Nephron progenitor cell (in vitro differentiated cells): ENCODE measurements around the gene FAM114A1.

ENCODE experiments used
- DNase-seq: peaks from one replicate; pipeline ENCODE4 v3.0.0; 2021
- H3K27ac Mint-ChIP-seq: 2 replicates; pipeline ENCODE4 v1.8.0; 2021; ENCODE audit warnings: mild to moderate bottlenecking, moderate library complexity, mixed read lengths
- H3K27me3 Mint-ChIP-seq: 2 replicates; pipeline ENCODE4 v1.8.0; 2021; ENCODE audit warnings: mild to moderate bottlenecking, low read depth, mixed read lengths; ENCODE audit not compliant: poor library complexity
- H3K36me3 Mint-ChIP-seq: 2 replicates; pipeline ENCODE4 v1.8.0; 2021; ENCODE audit warnings: low read depth, mixed read lengths
- H3K4me1 Mint-ChIP-seq: 2 replicates; pipeline ENCODE4 v1.8.0; 2021; ENCODE audit warnings: mixed read lengths
- H3K4me3 Mint-ChIP-seq: 2 replicates; pipeline ENCODE4 v1.8.0; 2021; ENCODE audit warnings: mild to moderate bottlenecking, moderate library complexity, mixed read lengths
- H3K9me3 Mint-ChIP-seq: 2 replicates; pipeline ENCODE4 v1.8.0; 2021; ENCODE audit warnings: mild to moderate bottlenecking, moderate library complexity, mixed read lengths
- CTCF ChIP-seq: fragments of 200-600 bp; sonication (generic); IDR thresholded peaks from 2 replicates; pipeline ENCODE4 v1.5.0; 2021; ENCODE audit warnings: antibody characterized with exemption

FAM114A1 gene

GRCh38 chr4:38873290-38873944 is 5.8 kb downstream of the FAM114A1 start:
- H3K4me1 Mint-ChIP-seq = peaks cover 40% of the 10 kb centered on the region
- peaks cover 31% of the 10 kb centered on the region for H3K9me3 Mint-ChIP-seq
- TF ChIP-seq CTCF = no peak
- no peak for DNase-seq
- peaks cover 3% of the 10 kb centered on the region for H3K27me3 Mint-ChIP-seq
- no peak overlapping the region for H3K4me3 Mint-ChIP-seq
- peak overlapping the region; percentile 63 for H3K27ac Mint-ChIP-seq
- H3K36me3 Mint-ChIP-seq = peaks cover 46% of the 10 kb centered on the region

- DNase-seq = no peak
- H3K9me3 Mint-ChIP-seq = peaks cover 31% of the 10 kb centered on the region
- no peak for TF ChIP-seq CTCF
- H3K4me3 Mint-ChIP-seq = no peak overlapping the region
- peaks cover 56% of the 10 kb centered on the region for H3K36me3 Mint-ChIP-seq
- no peaks in the 10 kb centered on the region for H3K27me3 Mint-ChIP-seq
- H3K4me1 Mint-ChIP-seq = peaks cover 19% of the 10 kb centered on the region
- H3K27ac Mint-ChIP-seq = no peak overlapping the region
Observed at GRCh38 chr4:38876636-38877035, 9.0 kb downstream of the FAM114A1 start.

GRCh38 chr4:38884254-38884653 is 16.6 kb downstream of the FAM114A1 start:
- Mint-ChIP-seq H3K36me3 (peaks cover 8% of the 10 kb centered on the region), H3K9me3 (no peaks in the 10 kb centered on the region), H3K27ac (no peak overlapping the region), H3K4me1 (no peaks in the 10 kb centered on the region), H3K4me3 (no peak overlapping the region), H3K27me3 (no peaks in the 10 kb centered on the region)
- no peak for TF ChIP-seq CTCF
- no peak for DNase-seq

GRCh38 chr4:38889143-38889542 is 21.5 kb downstream of the FAM114A1 start:
- no peak for DNase-seq
- H3K4me3 Mint-ChIP-seq = no peak overlapping the region
- no peaks in the 10 kb centered on the region for H3K9me3 Mint-ChIP-seq
- H3K36me3 Mint-ChIP-seq = peaks cover 26% of the 10 kb centered on the region
- TF ChIP-seq CTCF = no peak
- no peak overlapping the region for H3K27ac Mint-ChIP-seq
- no peaks in the 10 kb centered on the region for H3K27me3 Mint-ChIP-seq
- H3K4me1 Mint-ChIP-seq = peaks cover under 1% of the 10 kb centered on the region

GRCh38 chr4:38891051-38891983 is 23.7 kb downstream of the FAM114A1 start:
- Mint-ChIP-seq H3K36me3 (peaks cover 45% of the 10 kb centered on the region), H3K9me3 (no peaks in the 10 kb centered on the region), H3K4me1 (peaks cover 15% of the 10 kb centered on the region), H3K27me3 (no peaks in the 10 kb centered on the region), H3K4me3 (no peak overlapping the region), H3K27ac (peak overlapping the region; percentile 22)
- no peak for TF ChIP-seq CTCF
- DNase-seq = no peak
